Upper lobe of left lung (tissue), 4 donors: ENCODE results near the gene EXPH5.

Source experiments
- EP300 ChIP-seq, 4 donors: sonication (generic); formaldehyde crosslinking; IDR thresholded peaks; one replicate each; pipeline ENCODE4 v1.5.1; 2017; ENCODE audit warnings: antibody characterized with exemption in 4 of 4, control low read depth in 2 of 4
- POLR2A ChIP-seq, 4 donors: fragments of 450-650 bp; IDR thresholded peaks; one replicate each; pipeline ENCODE4 v1.5.1; 2016 to 2017; ENCODE audit warnings: antibody characterized with exemption in 4 of 4, mild to moderate bottlenecking in 2 of 4
- TF ChIP-seq, protein P1 (sequence below), 6 experiments: fragments of 450-650 bp in 4 of 6; fragments of 200-600 bp in 2 of 6; sonication (generic) in 2 of 6; IDR thresholded peaks; one replicate each; pipeline ENCODE4 v1.5.1; 2016 to 2019; ENCODE audit warnings: antibody characterized with exemption in 6 of 6

DNA sequence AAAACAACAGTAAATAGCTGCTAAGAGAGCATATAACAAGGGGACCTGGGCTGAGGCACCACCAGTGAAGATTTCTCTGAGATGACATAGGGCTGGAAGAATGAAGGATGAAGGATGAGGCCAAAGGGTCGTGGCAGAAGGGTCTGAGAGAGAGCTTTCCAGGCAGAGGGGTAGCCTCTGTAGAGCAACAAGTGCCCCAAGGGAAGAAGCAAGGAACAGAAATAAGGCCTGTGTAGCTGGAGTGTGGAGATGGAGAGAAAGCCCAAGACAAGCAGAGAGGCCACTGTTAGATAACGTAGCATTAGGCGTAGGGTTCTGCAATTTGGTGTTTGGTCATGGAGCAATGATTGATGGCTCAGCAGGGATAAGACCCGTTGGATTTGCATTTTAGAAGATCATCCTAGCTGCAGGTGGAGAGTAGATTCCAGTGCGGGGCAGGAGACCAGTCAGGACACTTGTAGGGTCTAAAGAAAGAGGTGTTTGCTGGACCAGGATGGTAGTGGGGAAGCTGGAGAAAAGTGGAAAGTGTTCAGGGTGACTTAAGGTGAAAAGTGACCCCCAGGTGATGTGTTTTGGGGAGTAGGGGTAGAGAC is 47.6 kb downstream of the EXPH5 start:
- TF ChIP-seq, protein P1, sequence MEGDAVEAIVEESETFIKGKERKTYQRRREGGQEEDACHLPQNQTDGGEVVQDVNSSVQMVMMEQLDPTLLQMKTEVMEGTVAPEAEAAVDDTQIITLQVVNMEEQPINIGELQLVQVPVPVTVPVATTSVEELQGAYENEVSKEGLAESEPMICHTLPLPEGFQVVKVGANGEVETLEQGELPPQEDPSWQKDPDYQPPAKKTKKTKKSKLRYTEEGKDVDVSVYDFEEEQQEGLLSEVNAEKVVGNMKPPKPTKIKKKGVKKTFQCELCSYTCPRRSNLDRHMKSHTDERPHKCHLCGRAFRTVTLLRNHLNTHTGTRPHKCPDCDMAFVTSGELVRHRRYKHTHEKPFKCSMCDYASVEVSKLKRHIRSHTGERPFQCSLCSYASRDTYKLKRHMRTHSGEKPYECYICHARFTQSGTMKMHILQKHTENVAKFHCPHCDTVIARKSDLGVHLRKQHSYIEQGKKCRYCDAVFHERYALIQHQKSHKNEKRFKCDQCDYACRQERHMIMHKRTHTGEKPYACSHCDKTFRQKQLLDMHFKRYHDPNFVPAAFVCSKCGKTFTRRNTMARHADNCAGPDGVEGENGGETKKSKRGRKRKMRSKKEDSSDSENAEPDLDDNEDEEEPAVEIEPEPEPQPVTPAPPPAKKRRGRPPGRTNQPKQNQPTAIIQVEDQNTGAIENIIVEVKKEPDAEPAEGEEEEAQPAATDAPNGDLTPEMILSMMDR (IDR thresholded peaks at IDR 0.05): no peak
- TF ChIP-seq POLR2A (IDR thresholded peaks at IDR 0.05): no peak
- no peak for TF ChIP-seq EP300 (IDR thresholded peaks at IDR 0.05)
